Endothelial cell of umbilical vein (primary cell): ENCODE results near the gene ATF3.

ENCODE experiments used
- EZH2 ChIP-seq: IDR thresholded peaks from 2 replicates; pipeline ENCODE4 v1.6.1; 2012; ENCODE audit warnings: borderline replicate concordance, low read depth, mild to moderate bottlenecking, moderate library complexity, low read length, inconsistent platforms; ENCODE audit not compliant: severe bottlenecking
- GATA2 ChIP-seq: IDR thresholded peaks from 2 replicates; pipeline ENCODE4 v1.7.0; 2011; ENCODE audit warnings: low read depth, mild to moderate bottlenecking, moderate library complexity, mixed read lengths, low read length; ENCODE audit not compliant: insufficient read length, insufficient read depth
- JUN ChIP-seq: IDR thresholded peaks from 2 replicates; pipeline ENCODE4 v1.6.1; 2011; ENCODE audit warnings: borderline replicate concordance, low read depth; ENCODE audit not compliant: insufficient read length, insufficient read depth
- POLR2A ChIP-seq: IDR thresholded peaks from 2 replicates; pipeline ENCODE4 v1.6.1; 2012; ENCODE audit warnings: low read depth, mild to moderate bottlenecking, control low read depth, low read length
- POLR2AphosphoS5 ChIP-seq: IDR thresholded peaks from 2 replicates; pipeline ENCODE4 v1.6.1; 2012; ENCODE audit warnings: low read depth, mild to moderate bottlenecking, control low read depth, low read length, moderate library complexity; ENCODE audit not compliant: insufficient read depth
- TF ChIP-seq, protein P1 (sequence below), 2 donors: IDR thresholded peaks; 1 replicate in 1 of 2; 2 replicates in 1 of 2; pipeline ENCODE4 v1.5.1; 2011; ENCODE audit warnings: low read length in 2 of 2, mild to moderate bottlenecking in 2 of 2, moderate library complexity in 2 of 2, control low read depth in 1 of 2, inconsistent platforms in 1 of 2, low read depth in 1 of 2; ENCODE audit not compliant: insufficient read depth in 1 of 2; ENCODE audit errors: extremely low read depth in 1 of 2
- TF ChIP-seq, protein P2 (sequence below): IDR thresholded peaks from 2 replicates; pipeline ENCODE4 v1.6.1; 2011; ENCODE audit not compliant: insufficient read depth, insufficient read length

DNA sequence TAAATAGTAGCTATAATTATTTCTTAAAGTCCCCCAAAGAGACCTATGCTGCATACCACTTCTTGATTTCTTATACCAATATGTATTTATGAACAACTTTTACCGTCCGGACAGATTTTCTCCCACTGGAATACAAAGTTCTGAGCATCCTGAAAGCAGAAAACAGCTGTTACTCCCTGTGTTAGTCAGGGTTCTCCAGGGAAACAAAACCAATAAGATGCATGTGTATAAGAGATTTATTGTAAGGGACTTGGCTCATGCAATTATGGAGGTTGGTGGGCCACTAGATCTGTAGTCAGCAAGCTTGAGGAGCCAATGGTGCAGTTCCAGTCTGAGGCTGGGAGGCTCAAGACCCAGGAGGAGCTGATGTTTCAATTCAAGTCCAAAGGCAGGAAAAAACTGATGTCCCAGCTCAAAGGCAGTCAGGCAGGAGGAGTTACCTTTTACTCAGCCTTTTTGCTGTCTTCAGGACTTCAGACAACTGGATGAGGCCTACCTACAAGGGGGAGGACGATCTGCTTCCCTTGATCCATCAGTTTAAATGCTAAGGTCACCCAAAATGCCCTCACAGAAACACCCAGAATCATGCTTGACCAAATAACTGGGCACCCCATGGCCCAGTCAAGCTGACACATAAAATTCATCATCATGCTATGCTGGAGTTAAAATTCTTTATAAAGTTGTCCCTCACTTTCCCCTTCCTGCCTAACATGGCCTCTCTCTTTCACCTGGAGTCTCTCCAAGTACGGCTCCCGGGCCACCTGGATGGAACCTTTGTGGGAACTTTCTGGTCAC, 24.3 kb upstream of the ATF3 start:
- TF ChIP-seq, protein P1, sequence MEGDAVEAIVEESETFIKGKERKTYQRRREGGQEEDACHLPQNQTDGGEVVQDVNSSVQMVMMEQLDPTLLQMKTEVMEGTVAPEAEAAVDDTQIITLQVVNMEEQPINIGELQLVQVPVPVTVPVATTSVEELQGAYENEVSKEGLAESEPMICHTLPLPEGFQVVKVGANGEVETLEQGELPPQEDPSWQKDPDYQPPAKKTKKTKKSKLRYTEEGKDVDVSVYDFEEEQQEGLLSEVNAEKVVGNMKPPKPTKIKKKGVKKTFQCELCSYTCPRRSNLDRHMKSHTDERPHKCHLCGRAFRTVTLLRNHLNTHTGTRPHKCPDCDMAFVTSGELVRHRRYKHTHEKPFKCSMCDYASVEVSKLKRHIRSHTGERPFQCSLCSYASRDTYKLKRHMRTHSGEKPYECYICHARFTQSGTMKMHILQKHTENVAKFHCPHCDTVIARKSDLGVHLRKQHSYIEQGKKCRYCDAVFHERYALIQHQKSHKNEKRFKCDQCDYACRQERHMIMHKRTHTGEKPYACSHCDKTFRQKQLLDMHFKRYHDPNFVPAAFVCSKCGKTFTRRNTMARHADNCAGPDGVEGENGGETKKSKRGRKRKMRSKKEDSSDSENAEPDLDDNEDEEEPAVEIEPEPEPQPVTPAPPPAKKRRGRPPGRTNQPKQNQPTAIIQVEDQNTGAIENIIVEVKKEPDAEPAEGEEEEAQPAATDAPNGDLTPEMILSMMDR (IDR thresholded peaks at IDR 0.05; ENCODE audit: extremely low read depth in 1 of 2, insufficient read depth in 1 of 2, low read depth in 1 of 2, low read length in 2 of 2) = no peak
- TF ChIP-seq JUN = no peak
- no peak for TF ChIP-seq EZH2
- no peak for TF ChIP-seq POLR2A
- TF ChIP-seq POLR2AphosphoS5 = no peak
- TF ChIP-seq GATA2 = no peak
- TF ChIP-seq, protein P2, sequence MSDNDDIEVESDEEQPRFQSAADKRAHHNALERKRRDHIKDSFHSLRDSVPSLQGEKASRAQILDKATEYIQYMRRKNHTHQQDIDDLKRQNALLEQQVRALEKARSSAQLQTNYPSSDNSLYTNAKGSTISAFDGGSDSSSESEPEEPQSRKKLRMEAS = no peak
